GM12878 (cell line): ENCODE data around the gene GARIN3. TPM values are rescaled to one million over a fixed set of nuclear protein-coding genes. Genes with fewer than 3 reads are reported as not detected.

Experiments used
- ATAC-seq: fragments of 200-7000 bp; cut with Tn5 transposase; 3 replicates; pipeline ENCODE4 v1.9.1; 2020; ENCODE audit warnings: mild to moderate bottlenecking, moderate library complexity
- BruUV-seq: library from RNA; stranded (reverse); fragments of 400-500 nt; replicated peaks from 2 replicates; lab custom pipeline; 2021; lab: Mats Ljungman, UMichigan
- CTCF ChIA-PET: fragments of 300-600 bp; sonication (Branson Sonifier 250); formaldehyde crosslinking; extraction: SDS; loops from one replicate; lab custom pipeline; 2021; ENCODE audit warnings: inconsistent platforms; lab: Yijun Ruan, JAX
- POLR2A ChIA-PET: fragments of 350-600 bp; formaldehyde crosslinking; extraction: SDS; loops from one replicate; lab custom pipeline; 2021; ENCODE audit warnings: inconsistent platforms; lab: Charles Lee
- RAD21 ChIA-PET: fragments of 300-600 bp; sonication (Branson Sonifier 250); formaldehyde crosslinking; loops from one replicate; lab custom pipeline; 2023; ENCODE audit warnings: antibody characterized with exemption; ENCODE audit not compliant: unreplicated experiment; lab: Charles Lee
- SMC1A ChIA-PET: fragments of 300-600 bp; sonication (Branson Sonifier 250); formaldehyde crosslinking; loops from one replicate; lab custom pipeline; 2023; ENCODE audit not compliant: unreplicated experiment, uncharacterized antibody; lab: Charles Lee
- DNase-seq: peaks from one replicate; pipeline ENCODE4 v3.0.0-alpha.2; 2011; ENCODE audit warnings: low read depth, low spot score
- FAIRE-seq: peaks from 3 replicates; lab custom pipeline; 2011; peaks lifted over from hg19 to GRCh38; lab: Jason Lieb, UNC
- H2AFZ ChIP-seq: 2 replicates; pipeline ENCODE4 v1.6.0; 2011; ENCODE audit warnings: low read depth, low read length, control low read depth; ENCODE audit not compliant: control insufficient read depth
- H3K27ac ChIP-seq: 2 replicates; pipeline ENCODE4 v1.5.1; 2011; ENCODE audit warnings: control low read depth; ENCODE audit not compliant: control insufficient read depth, insufficient read depth
- H3K27me3 ChIP-seq, 2 experiments: replicated peaks in 1 of 2; 2 replicates each; pipeline versions ENCODE4 v1.6.0 to v1.6.1; 2011; ENCODE audit warnings: low read length in 1 of 2; ENCODE audit not compliant: control insufficient read depth in 2 of 2, insufficient read depth in 2 of 2
- H3K36me3 ChIP-seq, 2 experiments: 2 replicates each; pipeline ENCODE4 v1.5.1; 2011; ENCODE audit warnings: low read length in 1 of 2; ENCODE audit not compliant: control insufficient read depth in 2 of 2, insufficient read depth in 2 of 2
- H3K4me1 ChIP-seq: 2 replicates; pipeline ENCODE4 v1.6.1; 2011; ENCODE audit warnings: mild to moderate bottlenecking, low read length, moderate library complexity, mixed read lengths; ENCODE audit not compliant: control insufficient read depth, insufficient read depth
- H3K4me2 ChIP-seq: 2 replicates; pipeline ENCODE4 v1.6.0; 2011; ENCODE audit warnings: control low read depth; ENCODE audit not compliant: control insufficient read depth, insufficient read depth
- H3K4me3 ChIP-seq: fragments of 200-600 bp; sonication (generic); 2 replicates; pipeline ENCODE4 v1.5.1; 2016
- H3K79me2 ChIP-seq: 2 replicates; pipeline ENCODE4 v1.6.0; 2011; ENCODE audit warnings: low read length; ENCODE audit not compliant: control insufficient read depth, insufficient read depth
- H3K9ac ChIP-seq: 2 replicates; pipeline ENCODE4 v1.8.0; 2011; ENCODE audit warnings: low read length, control low read depth, mixed read lengths; ENCODE audit not compliant: control insufficient read depth, insufficient read depth
- H3K9me3 ChIP-seq: replicated peaks from 3 replicates; pipeline ENCODE4 v1.5.1; 2011; ENCODE audit warnings: mild to moderate bottlenecking, low read length; ENCODE audit not compliant: control insufficient read depth, insufficient read depth
- H4K20me1 ChIP-seq: 2 replicates; pipeline ENCODE4 v1.6.0; 2011; ENCODE audit not compliant: control insufficient read depth, insufficient read depth
- BACH1 ChIP-seq: fragments of 450-650 bp; IDR thresholded peaks from 2 replicates; pipeline ENCODE4 v1.6.1; 2017; ENCODE audit warnings: mild to moderate bottlenecking, borderline replicate concordance
- ESRRA ChIP-seq: IDR thresholded peaks from 2 replicates; pipeline ENCODE4 v1.6.1; 2012; ENCODE audit warnings: mild to moderate bottlenecking, low read length, improper control_type of control experiment
- MEF2A ChIP-seq: IDR thresholded peaks from 2 replicates; pipeline ENCODE4 v1.6.1; 2011; ENCODE audit warnings: low read depth, mild to moderate bottlenecking, low read length, moderate library complexity; ENCODE audit not compliant: insufficient read depth
- NFXL1 ChIP-seq: fragments of 450-650 bp; IDR thresholded peaks from 2 replicates; pipeline ENCODE4 v1.6.1; 2017; ENCODE audit warnings: antibody characterized with exemption, mild to moderate bottlenecking, borderline replicate concordance
- POLR2AphosphoS5 ChIP-seq: IDR thresholded peaks from 2 replicates; pipeline ENCODE4 v1.6.1; 2011; ENCODE audit warnings: mild to moderate bottlenecking, low read length, inconsistent platforms
- RAD51 ChIP-seq: fragments of 450-650 bp; IDR thresholded peaks from 2 replicates; pipeline ENCODE4 v1.6.1; 2016; ENCODE audit warnings: moderate library complexity, mild to moderate bottlenecking, inconsistent platforms
- RCOR1 ChIP-seq: conservative IDR thresholded peaks from 2 replicates; pipeline ENCODE4 v1.6.1; 2012; ENCODE audit warnings: low read depth, low read length, improper control_type of control experiment
- ZSCAN29 ChIP-seq: fragments of 450-650 bp; IDR thresholded peaks from 2 replicates; pipeline ENCODE4 v1.6.1; 2017; ENCODE audit warnings: mild to moderate bottlenecking, moderate library complexity
- WGBS: methylation state at CpG from one replicate; pipeline ENCODE4 v1.1.6; 2016; ENCODE audit warnings: low lambda C conversion rate; ENCODE audit not compliant: insufficient replicate concordance, insufficient coverage; ENCODE audit errors: missing lambda C conversion rate; 5-methylcytosine and 5-hydroxymethylcytosine counted together
- in situ Hi-C: fragments of 300-500 bp; cut with MboI; formaldehyde crosslinking; loops from 9 replicates; pipeline ENCODE4 v1.14.3; 2018; ENCODE audit warnings: mixed read lengths
- intact Hi-C: fragments of 100-400 bp; cut with micrococcal nuclease; formaldehyde crosslinking; loops from one replicate; pipeline ENCODE4 v1.14.2; 2022; ENCODE audit not compliant: unreplicated experiment
- polyA plus RNA-seq, 11 experiments: library from polyadenylated mRNA; depleted of rRNA in 4 of 11; unstranded in 6 of 11; stranded (reverse) in 5 of 11; fragments of >200 nt; fragmentation: Nextera tagmentation in 4 of 11; fragmentation: Illumina TruSeq in 1 of 11; extraction: Ambion mirVana in 4 of 11; extraction: Trizol in 1 of 11; gene quantifications; 1 replicate in 1 of 11; 2 replicates in 10 of 11; pipeline versions ENCODE4 v1.2.1 to v1.2.3, GENCODE V29; 2011 to 2016; ENCODE audit warnings: inconsistent platforms in 2 of 11, missing spikeins in 2 of 11, low read depth in 1 of 11
- total RNA-seq, 4 experiments: library from RNA; depleted of rRNA in 3 of 4; stranded (reverse); fragments of >200 nt in 3 of 4; fragmentation: Illumina TruSeq in 1 of 4; extraction: Trizol in 1 of 4; gene quantifications; 2 replicates each; pipeline versions ENCODE4 v1.2.1 to v1.2.3, GENCODE V29; 2013 to 2021
- TF ChIP-seq, protein P1 (sequence below): fragments of 450-650 bp; IDR thresholded peaks from 2 replicates; pipeline ENCODE4 v1.6.1; 2017; ENCODE audit warnings: low read depth, mild to moderate bottlenecking, moderate library complexity
- TF ChIP-seq, protein P2 (sequence below): fragments of 450-650 bp; IDR thresholded peaks from 2 replicates; pipeline ENCODE4 v1.6.1; 2018; ENCODE audit warnings: borderline replicate concordance, mild to moderate bottlenecking; ENCODE audit not compliant: partially characterized antibody
- TF ChIP-seq, protein P3 (sequence below): fragments of 150-350 bp; IDR thresholded peaks from 2 replicates; pipeline ENCODE4 v1.6.1; 2016; ENCODE audit warnings: low read depth, low read length
- TF ChIP-seq, protein P4 (sequence below): IDR thresholded peaks from 2 replicates; pipeline ENCODE4 v1.6.1; 2011; ENCODE audit warnings: low read depth, mild to moderate bottlenecking, low read length, moderate library complexity, borderline replicate concordance; ENCODE audit errors: extremely low read depth

Gene GARIN3
- total and polyA plus RNA-seq, 10 of the 15 experiments (the other 5 are each of a cell fraction or from before 2014, with no cell fraction given), result 0.15 TPM; not detected in 9

DNA sequence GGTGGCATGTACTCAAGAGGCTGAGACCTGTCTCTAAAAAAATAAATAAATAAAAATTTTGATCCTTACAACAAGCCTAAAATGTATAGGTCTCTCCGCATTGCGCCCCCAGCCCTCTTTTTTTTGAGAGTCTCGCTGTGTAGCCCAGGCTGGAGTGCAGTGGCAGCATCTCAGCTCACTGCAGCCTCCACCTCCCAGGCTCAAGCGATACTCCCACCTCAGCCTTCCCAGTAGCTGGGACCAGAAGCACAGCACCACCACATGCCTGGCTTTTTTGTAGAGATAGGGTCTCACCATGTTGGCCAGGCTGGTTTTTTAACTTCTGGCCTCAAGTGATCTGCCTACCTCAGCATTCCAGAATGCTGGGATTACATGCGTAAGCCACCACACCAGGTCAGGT lies 2.2 kb upstream of the GARIN3 start (continued):
- TF ChIP-seq, protein P1, sequence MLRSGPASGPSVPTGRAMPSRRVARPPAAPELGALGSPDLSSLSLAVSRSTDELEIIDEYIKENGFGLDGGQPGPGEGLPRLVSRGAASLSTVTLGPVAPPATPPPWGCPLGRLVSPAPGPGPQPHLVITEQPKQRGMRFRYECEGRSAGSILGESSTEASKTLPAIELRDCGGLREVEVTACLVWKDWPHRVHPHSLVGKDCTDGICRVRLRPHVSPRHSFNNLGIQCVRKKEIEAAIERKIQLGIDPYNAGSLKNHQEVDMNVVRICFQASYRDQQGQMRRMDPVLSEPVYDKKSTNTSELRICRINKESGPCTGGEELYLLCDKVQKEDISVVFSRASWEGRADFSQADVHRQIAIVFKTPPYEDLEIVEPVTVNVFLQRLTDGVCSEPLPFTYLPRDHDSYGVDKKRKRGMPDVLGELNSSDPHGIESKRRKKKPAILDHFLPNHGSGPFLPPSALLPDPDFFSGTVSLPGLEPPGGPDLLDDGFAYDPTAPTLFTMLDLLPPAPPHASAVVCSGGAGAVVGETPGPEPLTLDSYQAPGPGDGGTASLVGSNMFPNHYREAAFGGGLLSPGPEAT, result no peak
- TF ChIP-seq RCOR1 (no peak), MEF2A (no peak), BACH1 (no peak), POLR2AphosphoS5 (no peak), NFXL1 (no peak), ZSCAN29 (no peak)

DNA sequence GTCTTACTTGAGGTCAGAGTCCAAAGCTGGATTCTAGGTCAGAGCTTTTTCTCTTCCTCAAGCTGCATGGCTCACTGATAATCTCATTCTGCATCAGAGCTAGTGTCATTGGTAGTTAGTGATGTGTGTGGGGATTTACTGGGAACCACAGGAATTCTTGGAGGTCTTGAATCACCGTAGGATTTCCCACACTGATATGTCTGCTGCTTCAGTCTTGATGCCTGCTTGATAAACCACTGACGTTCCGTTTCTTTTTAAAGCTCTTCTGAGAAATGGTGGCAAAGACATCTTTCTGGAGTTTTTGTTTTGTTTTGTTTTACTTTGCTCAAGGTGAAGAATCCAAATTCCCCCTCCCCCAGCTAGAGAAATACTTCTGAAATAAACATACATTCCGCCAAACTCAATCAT lies 1.2 kb upstream of the GARIN3 start:
- DNase-seq (peak; percentile 16), FAIRE-seq (no peak), ATAC-seq (peak; percentile 72)
- H3K9ac ChIP-seq, result no peak overlapping the region
- H2AFZ ChIP-seq, result peak overlapping the region; percentile 13
- intact Hi-C loops (no loop called here), in situ Hi-C loops (no loop called here)
- SMC1A ChIA-PET, result interaction anchor here (0.6 to 6.4 kb wide), 23 partner anchors 9 to 105 kb away, joined by 3 to 47 read pairs (median 6); partner anchors contain the start of gene MED7
- H3K27ac ChIP-seq, result no peak overlapping the region
- peaks cover 8% of the 10 kb centered on the region; the same call in 2 of the 3 replicates for H3K9me3 ChIP-seq
- RAD21 ChIA-PET, result interaction anchor here (0.7 to 3.4 kb wide), 24 partner anchors 9 to 246 kb away, joined by 3 to 30 read pairs (median 5); partner anchors contain the start of gene MED7
- no peaks in the 10 kb centered on the region for H3K79me2 ChIP-seq
- peaks cover 10% of the 10 kb centered on the region for H3K4me1 ChIP-seq
- no peak overlapping the region; the same call in 1 of the 2 replicates for H3K4me2 ChIP-seq
- no peaks in the 10 kb centered on the region for H4K20me1 ChIP-seq
- 7% methylated on average over 4 of the region's 4 CpGs for WGBS
- POLR2A ChIA-PET, result interaction anchor here (0.8 to 2.4 kb wide), 9 partner anchors 11 to 116 kb away, joined by 3 to 20 read pairs (median 7); partner anchors contain the start of gene MED7
- CTCF ChIA-PET, result interaction anchor here (0.7 to 4.1 kb wide), 11 partner anchors 10 to 146 kb away, joined by 3 to 29 read pairs (median 4); no protein-coding TSS in a partner anchor
- no peaks in the 10 kb centered on the region; a peak in 1 of 4 replicates for H3K27me3 ChIP-seq
- no peak overlapping the region for H3K4me3 ChIP-seq
- no peaks in the 10 kb centered on the region for H3K36me3 ChIP-seq
- BruUV-seq, result no TSS peak
- TF ChIP-seq, protein P2, sequence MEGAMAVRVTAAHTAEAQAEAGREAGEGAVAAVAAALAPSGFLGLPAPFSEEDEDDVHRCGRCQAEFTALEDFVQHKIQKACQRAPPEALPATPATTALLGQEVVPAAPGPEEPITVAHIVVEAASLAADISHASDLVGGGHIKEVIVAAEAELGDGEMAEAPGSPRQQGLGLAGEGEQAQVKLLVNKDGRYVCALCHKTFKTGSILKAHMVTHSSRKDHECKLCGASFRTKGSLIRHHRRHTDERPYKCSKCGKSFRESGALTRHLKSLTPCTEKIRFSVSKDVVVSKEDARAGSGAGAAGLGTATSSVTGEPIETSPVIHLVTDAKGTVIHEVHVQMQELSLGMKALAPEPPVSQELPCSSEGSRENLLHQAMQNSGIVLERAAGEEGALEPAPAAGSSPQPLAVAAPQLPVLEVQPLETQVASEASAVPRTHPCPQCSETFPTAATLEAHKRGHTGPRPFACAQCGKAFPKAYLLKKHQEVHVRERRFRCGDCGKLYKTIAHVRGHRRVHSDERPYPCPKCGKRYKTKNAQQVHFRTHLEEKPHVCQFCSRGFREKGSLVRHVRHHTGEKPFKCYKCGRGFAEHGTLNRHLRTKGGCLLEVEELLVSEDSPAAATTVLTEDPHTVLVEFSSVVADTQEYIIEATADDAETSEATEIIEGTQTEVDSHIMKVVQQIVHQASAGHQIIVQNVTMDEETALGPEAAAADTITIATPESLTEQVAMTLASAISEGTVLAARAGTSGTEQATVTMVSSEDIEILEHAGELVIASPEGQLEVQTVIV, result no peak
- TF ChIP-seq, protein P3, sequence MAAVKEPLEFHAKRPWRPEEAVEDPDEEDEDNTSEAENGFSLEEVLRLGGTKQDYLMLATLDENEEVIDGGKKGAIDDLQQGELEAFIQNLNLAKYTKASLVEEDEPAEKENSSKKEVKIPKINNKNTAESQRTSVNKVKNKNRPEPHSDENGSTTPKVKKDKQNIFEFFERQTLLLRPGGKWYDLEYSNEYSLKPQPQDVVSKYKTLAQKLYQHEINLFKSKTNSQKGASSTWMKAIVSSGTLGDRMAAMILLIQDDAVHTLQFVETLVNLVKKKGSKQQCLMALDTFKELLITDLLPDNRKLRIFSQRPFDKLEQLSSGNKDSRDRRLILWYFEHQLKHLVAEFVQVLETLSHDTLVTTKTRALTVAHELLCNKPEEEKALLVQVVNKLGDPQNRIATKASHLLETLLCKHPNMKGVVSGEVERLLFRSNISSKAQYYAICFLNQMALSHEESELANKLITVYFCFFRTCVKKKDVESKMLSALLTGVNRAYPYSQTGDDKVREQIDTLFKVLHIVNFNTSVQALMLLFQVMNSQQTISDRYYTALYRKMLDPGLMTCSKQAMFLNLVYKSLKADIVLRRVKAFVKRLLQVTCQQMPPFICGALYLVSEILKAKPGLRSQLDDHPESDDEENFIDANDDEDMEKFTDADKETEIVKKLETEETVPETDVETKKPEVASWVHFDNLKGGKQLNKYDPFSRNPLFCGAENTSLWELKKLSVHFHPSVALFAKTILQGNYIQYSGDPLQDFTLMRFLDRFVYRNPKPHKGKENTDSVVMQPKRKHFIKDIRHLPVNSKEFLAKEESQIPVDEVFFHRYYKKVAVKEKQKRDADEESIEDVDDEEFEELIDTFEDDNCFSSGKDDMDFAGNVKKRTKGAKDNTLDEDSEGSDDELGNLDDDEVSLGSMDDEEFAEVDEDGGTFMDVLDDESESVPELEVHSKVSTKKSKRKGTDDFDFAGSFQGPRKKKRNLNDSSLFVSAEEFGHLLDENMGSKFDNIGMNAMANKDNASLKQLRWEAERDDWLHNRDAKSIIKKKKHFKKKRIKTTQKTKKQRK, result no peak
- TF ChIP-seq RAD51, result no peak
- no peak for TF ChIP-seq ESRRA
- no peak for TF ChIP-seq NFXL1
- TF ChIP-seq, protein P4, sequence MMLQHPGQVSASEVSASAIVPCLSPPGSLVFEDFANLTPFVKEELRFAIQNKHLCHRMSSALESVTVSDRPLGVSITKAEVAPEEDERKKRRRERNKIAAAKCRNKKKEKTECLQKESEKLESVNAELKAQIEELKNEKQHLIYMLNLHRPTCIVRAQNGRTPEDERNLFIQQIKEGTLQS, result no peak
